Glutamatergic neuron (in vitro differentiated cells): Measurements from ENCODE around the gene LRFN2. TPM values are rescaled to one million over a fixed set of nuclear protein-coding genes. Genes with fewer than 3 reads are reported as not detected.

Experiments used
- DNase-seq: peaks from one replicate; pipeline ENCODE4 v3.0.0; 2022
- H3K27ac Mint-ChIP-seq: one replicate; pipeline ENCODE4 v1.8.0; 2020; ENCODE audit warnings: mild to moderate bottlenecking, mixed read lengths, inconsistent platforms; ENCODE audit not compliant: unreplicated experiment
- H3K27me3 Mint-ChIP-seq: one replicate; pipeline ENCODE4 v1.8.0; 2020; ENCODE audit warnings: mild to moderate bottlenecking, moderate library complexity, mixed read lengths, inconsistent platforms; ENCODE audit not compliant: unreplicated experiment
- H3K36me3 Mint-ChIP-seq: one replicate; pipeline ENCODE4 v1.8.0; 2020; ENCODE audit warnings: mild to moderate bottlenecking, mixed read lengths, inconsistent platforms; ENCODE audit not compliant: unreplicated experiment
- H3K4me1 Mint-ChIP-seq: one replicate; pipeline ENCODE4 v1.8.0; 2020; ENCODE audit warnings: mild to moderate bottlenecking, low read depth, mixed read lengths, inconsistent platforms; ENCODE audit not compliant: unreplicated experiment
- H3K4me3 Mint-ChIP-seq: one replicate; pipeline ENCODE4 v1.8.0; 2020; ENCODE audit warnings: mild to moderate bottlenecking, mixed read lengths, inconsistent platforms; ENCODE audit not compliant: unreplicated experiment
- H3K9me3 Mint-ChIP-seq: one replicate; pipeline ENCODE4 v1.8.0; 2020; ENCODE audit warnings: mild to moderate bottlenecking, moderate library complexity, mixed read lengths, inconsistent platforms; ENCODE audit not compliant: unreplicated experiment
- total RNA-seq: library from RNA; stranded (reverse); fragmentation: NEBNext Ultra II Directional; extraction: Animal tissue kit (Norgen Biotek cat#: 25700); gene quantifications from one replicate; pipeline ENCODE4 v1.2.1, GENCODE V29; 2021; ENCODE audit not compliant: unreplicated experiment
- TF ChIP-seq, protein P1 (sequence below): fragments of 200-600 bp; sonication (generic); IDR thresholded peaks from one replicate; pipeline ENCODE4 v1.5.0; 2021; ENCODE audit not compliant: partially characterized antibody, unreplicated experiment

LRFN2 gene
- total RNA-seq, 1 donor from 2014 or later, result 0.56 TPM

DNA sequence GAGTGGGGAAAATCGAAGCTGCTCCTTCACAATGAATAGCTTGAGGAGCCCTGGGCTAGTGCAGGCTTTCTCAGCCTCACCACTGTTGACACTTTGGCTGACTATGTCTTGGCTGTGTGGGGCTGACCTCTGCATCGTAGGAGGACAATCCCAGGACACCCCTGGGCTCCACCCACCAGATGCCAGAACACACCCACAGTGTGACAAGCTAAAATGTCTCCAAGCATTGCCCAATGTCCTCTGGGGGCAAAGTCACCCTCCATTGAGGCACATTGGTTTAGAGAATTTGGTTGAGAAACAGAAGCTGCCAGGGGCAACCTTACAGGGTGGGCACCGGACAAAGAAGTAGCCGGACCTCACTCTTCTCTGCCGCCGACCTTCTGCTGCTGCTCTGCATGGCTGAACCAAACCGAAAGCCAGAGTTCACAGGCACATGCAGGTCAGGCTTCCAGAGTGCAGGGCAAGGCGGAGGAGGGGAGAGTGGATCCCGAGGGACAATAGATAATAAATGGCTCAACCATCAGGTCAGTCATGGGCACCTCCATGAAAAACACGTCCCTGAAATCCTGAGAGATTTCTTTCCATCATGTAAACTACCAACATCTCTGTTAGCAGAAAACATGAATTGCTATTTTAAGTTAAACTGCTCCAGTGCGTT lies 189.0 kb downstream of the LRFN2 start:
- Mint-ChIP-seq H3K9me3 (peaks cover 4% of the 10 kb centered on the region), H3K36me3 (no peaks in the 10 kb centered on the region), H3K4me1 (peaks cover 15% of the 10 kb centered on the region), H3K4me3 (no peak overlapping the region), H3K27me3 (peaks cover 2% of the 10 kb centered on the region), H3K27ac (no peak overlapping the region)
- DNase-seq, result no peak
- TF ChIP-seq, protein P1, sequence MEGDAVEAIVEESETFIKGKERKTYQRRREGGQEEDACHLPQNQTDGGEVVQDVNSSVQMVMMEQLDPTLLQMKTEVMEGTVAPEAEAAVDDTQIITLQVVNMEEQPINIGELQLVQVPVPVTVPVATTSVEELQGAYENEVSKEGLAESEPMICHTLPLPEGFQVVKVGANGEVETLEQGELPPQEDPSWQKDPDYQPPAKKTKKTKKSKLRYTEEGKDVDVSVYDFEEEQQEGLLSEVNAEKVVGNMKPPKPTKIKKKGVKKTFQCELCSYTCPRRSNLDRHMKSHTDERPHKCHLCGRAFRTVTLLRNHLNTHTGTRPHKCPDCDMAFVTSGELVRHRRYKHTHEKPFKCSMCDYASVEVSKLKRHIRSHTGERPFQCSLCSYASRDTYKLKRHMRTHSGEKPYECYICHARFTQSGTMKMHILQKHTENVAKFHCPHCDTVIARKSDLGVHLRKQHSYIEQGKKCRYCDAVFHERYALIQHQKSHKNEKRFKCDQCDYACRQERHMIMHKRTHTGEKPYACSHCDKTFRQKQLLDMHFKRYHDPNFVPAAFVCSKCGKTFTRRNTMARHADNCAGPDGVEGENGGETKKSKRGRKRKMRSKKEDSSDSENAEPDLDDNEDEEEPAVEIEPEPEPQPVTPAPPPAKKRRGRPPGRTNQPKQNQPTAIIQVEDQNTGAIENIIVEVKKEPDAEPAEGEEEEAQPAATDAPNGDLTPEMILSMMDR, result no peak

DNA sequence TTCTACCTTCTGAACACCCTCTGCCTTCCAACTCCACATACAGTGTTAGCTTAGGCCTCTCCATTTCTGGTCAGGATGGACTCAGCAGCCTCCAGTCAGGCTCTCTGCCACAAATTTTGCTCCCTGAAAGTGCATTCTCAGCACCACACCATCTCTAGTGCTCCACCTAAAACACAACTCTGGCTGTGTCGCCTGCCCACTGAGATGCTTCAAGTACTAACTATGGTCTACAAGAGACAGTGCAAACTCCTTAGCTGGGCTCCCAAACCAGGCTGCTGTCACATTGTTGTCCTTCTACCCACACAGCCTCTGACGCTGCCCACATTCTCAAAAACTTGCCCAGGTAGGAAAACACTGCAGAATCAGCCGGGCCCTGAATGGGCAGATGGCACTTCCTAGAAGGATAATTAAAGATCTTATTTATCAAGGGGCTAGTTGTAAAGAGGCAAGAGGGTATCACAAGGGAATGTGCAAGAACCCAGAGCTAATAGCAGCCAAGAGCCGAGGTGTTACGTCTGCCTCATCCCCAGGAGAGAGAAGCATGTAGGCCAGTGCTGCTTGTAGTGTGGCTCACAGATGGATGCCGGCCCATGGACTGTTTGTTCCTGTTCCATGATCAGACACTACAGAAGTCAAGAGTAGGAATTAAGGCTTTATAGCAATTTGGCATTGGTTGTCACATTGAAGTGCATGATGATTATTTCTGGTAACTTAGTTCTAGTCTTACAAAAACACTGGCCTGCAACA lies 189.7 kb downstream of the LRFN2 start:
- Mint-ChIP-seq H3K27ac (no peak overlapping the region), H3K36me3 (no peaks in the 10 kb centered on the region), H3K4me1 (peaks cover 15% of the 10 kb centered on the region), H3K27me3 (peaks cover 3% of the 10 kb centered on the region), H3K9me3 (peaks cover 4% of the 10 kb centered on the region), H3K4me3 (no peak overlapping the region)
- TF ChIP-seq, protein P1, result no peak
- DNase-seq, result no peak

DNA sequence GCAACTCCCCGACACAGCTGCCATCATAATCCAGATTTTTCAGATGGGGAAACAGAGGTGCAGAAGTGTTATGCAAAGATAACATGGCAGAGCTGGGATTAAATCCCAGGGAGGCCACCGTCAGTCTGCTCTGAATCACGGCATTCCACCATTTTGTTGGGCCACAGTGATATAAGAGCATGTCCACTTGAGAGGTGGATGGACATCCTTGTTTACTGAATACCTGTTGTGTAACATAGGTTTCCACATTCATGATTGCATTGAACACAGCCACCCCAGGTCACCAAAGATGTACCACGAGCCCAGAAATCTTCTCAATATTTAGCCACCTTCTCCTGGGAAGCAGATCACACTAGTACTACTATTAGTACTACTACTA lies 191.5 kb downstream of the LRFN2 start:
- H3K27me3 Mint-ChIP-seq, result peaks cover 3% of the 10 kb centered on the region
- no peak for DNase-seq
- H3K36me3 Mint-ChIP-seq, result no peaks in the 10 kb centered on the region
- TF ChIP-seq, protein P1, result no peak
- H3K4me1 Mint-ChIP-seq, result peaks cover 15% of the 10 kb centered on the region
- peaks cover 3% of the 10 kb centered on the region for H3K9me3 Mint-ChIP-seq
- no peak overlapping the region for H3K4me3 Mint-ChIP-seq
- H3K27ac Mint-ChIP-seq, result no peak overlapping the region

DNA sequence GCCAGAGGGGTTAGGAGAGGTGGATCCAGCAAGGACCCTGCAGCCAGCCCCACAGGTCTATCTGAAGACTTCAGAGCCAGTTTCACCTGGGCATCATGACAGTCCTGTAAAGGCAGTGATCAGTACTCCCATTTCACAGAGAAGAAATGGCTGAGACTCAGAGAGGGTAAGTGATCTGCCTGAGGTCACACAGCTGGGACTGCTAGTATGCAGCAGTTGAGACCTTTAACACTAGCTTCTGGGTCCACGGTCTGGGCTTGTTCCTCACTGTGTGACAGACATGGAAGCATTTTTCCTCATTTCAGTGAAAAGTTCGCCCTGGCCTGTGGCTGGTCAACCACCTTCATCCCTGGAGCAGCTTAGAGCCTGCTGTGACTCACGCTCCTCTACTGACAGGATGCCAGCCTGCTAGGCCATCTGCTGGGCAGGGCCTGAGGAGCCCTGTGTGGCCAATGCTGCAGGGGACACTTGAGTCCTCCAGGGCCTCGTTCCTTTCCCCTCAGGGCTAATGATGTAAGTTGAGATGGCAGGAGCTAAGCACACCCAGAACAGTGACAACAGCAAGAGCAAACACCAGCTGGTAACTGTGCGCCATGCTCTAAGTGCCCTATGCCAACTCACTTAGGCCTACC lies 192.0 kb downstream of the LRFN2 start:
- Mint-ChIP-seq H3K9me3 (peaks cover 2% of the 10 kb centered on the region), H3K27ac (no peak overlapping the region), H3K36me3 (no peaks in the 10 kb centered on the region), H3K27me3 (peaks cover 3% of the 10 kb centered on the region), H3K4me3 (no peak overlapping the region), H3K4me1 (peaks cover 15% of the 10 kb centered on the region)
- no peak for DNase-seq
- TF ChIP-seq, protein P1, result no peak

DNA sequence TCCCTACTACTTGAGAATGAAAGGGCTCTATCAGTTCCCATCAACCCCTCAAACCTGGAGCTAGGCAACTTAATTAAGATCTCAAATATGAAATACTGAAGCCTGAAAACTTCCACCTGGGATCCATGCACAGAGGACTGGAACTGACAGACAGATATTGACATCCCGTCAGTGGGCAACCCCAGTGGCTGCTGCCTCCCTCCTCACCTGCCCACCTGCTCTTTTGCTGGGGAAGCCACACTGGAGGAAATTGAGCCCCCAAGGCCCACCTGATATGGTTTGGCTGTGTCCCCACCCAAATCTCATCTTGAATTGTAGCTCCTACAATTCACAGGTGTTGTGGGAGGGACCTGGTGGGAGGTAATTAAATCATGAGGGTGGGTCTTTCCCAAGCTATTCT lies 192.8 kb downstream of the LRFN2 start:
- no peaks in the 10 kb centered on the region for H3K36me3 Mint-ChIP-seq
- no peak overlapping the region for H3K27ac Mint-ChIP-seq
- DNase-seq, result no peak
- TF ChIP-seq, protein P1, result no peak
- no peak overlapping the region for H3K4me3 Mint-ChIP-seq
- H3K9me3 Mint-ChIP-seq, result peaks cover 4% of the 10 kb centered on the region
- H3K27me3 Mint-ChIP-seq, result peaks cover 9% of the 10 kb centered on the region
- H3K4me1 Mint-ChIP-seq, result peaks cover 15% of the 10 kb centered on the region
